GM12874 (cell line): ENCODE data around the gene MICB.

Source experiments
- TF ChIP-seq, protein P1 (sequence below): IDR thresholded peaks from 2 replicates; pipeline ENCODE4 v1.5.1; 2011; ENCODE audit warnings: low read depth, mild to moderate bottlenecking, control low read depth, low read length, moderate library complexity; ENCODE audit not compliant: insufficient read depth

Gene MICB

DNA sequence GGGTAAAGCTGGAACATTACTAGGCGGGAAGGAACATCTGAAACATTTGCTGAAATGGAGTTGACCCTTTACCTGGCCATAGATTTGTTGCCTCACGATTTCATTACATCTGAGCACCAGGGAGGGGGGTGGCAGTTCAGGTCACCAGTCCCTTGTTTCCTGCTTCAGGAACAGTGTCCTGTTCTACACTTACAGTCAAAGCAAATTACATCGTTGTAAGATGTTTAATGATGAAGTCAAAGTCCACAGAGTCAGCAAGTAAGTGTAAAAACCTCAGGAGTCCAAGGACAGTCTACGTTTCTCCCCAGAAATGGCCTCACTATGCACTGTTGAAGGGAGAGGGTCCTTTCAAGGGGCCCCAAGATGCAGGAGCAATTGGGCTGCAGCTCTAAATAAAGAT is 8.9 kb upstream of the MICB start:
- TF ChIP-seq, protein P1, sequence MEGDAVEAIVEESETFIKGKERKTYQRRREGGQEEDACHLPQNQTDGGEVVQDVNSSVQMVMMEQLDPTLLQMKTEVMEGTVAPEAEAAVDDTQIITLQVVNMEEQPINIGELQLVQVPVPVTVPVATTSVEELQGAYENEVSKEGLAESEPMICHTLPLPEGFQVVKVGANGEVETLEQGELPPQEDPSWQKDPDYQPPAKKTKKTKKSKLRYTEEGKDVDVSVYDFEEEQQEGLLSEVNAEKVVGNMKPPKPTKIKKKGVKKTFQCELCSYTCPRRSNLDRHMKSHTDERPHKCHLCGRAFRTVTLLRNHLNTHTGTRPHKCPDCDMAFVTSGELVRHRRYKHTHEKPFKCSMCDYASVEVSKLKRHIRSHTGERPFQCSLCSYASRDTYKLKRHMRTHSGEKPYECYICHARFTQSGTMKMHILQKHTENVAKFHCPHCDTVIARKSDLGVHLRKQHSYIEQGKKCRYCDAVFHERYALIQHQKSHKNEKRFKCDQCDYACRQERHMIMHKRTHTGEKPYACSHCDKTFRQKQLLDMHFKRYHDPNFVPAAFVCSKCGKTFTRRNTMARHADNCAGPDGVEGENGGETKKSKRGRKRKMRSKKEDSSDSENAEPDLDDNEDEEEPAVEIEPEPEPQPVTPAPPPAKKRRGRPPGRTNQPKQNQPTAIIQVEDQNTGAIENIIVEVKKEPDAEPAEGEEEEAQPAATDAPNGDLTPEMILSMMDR = no peak

DNA sequence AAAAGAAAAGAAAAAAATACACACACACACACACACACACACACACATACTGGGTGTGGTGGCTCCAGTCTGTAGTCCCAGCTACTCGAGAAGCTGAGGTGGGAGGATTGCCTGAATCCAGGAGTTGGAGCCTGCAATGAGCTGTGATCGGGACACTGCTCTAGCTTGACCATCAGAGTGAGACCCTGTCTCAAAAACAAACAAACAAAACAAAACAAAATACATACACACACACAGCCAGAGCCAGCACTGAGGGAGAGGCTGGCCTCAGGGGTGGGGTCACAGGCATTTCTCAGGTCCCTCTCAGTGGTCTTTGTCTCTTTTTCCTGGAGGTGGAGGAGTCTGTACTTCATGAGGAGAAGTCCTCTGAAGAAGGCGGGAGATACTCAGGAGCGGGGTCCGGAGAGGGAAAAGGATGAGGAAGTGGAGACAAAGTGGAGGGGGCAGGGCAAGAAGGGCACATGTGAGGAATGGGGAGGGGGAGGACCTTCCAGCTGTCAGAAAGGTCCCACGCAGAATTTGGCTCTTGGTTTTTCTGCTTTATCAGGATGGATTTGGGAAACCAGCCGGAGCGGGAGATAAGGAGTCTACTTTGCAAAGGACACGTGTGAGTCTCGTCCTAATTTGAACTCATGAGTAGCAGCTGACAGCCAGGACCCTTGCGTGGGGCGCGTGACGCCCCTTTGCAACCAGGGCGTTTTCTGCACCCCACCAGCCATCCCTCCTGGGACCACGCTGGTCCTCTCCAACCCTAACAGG is 7.7 kb upstream of the MICB start:
- TF ChIP-seq, protein P1 = no peak

DNA sequence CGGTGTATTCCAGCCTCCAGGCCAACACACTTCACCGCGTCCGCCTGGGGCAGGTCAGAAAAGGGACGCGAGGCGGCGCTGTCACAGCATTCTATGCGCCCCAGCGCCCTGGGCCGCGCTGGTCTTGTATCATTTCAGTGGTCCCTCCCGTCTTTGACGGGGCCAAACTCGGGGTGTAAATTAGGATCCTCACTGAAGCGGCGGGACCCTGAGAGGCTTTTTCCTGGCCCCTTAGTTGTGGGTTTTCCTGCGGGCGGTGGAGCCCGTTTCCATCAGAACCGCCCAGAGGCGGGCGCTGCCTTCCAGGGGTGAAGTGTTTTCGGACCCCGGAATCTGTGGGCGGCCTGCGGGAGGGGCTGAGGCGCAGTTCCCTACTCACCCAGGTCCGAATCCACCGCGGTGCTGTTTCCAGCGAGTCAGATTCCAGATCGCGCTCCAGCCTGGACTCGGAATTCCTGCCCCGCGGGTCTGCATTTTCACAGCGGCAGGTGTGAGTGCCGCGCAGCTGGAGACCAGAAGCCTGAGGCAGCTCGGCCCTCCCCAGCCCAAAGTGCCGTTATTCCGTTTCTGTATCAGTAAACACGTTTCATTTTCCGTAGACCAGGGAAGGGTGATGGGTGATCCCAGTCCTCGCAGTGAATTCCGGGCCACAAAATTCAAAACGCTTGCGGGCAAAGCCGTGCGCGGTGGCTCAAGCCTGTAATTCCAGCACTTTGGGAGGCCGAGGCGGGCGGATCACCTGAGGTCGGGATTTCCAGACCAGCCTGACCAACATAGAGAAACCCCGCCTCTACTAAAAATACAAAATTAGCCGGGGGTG is 3.9 kb upstream of the MICB start:
- TF ChIP-seq, protein P1 = peak; percentile 93

DNA sequence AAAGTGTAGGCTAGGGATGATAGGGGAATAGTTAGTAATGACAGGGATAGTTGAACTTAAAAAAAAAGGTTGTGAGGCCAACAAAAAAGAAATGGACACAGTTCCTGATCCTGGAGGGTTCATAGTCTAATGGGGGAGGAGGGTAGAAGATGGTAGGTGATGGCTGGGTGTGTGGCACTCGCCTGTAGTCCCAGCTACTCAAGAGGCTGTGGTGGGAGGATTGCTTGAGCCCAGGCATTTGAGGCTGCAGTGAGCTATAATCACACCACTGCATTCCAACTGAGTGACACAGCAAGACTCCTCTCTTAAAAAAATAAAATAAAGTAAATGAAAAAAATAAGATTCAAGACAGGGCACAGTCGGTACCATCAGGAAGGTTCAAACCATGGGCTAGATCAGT is 2.4 kb upstream of the MICB start:
- TF ChIP-seq, protein P1 = no peak

DNA sequence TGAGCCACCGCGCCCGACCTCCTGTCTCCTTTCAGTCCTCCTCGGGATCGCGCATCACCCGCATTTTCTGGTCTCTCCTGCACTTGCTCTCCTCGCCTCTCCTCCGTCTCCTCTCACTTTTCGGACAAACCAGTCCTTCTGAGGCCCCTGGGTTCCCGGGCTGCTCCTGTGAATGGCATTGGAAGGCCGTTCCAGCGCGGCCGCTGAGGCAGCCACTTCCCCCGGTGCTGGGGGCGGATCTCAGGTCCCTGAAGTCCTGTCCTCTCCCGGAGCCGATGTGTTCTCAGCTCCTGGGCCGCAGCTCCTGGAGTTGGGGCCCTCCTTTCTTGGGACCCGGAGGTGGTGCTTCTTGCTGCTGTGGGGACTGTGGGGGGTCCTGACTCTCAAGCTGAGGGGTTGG is 803 bp downstream of the MICB start:
- TF ChIP-seq, protein P1 = no peak

DNA sequence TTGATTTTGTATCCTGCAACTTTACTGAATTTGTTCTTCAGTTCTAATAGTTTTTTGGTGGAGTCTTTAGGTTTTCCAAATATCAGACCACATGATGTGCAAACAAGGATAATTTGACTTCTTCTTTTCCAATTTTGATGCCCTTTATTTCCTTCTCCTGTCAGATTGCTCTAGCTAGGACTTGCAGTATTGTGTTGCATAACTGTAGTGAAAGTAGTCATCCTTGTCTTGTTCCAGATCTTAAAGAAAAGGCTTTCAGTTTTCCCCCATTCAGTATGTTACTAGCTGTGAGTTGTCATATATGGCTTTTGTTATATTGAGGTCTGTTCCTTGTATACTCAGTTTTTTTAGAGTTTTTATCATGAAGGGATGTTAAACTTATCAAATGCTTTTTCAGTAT is 4.6 kb downstream of the MICB start:
- TF ChIP-seq, protein P1 = no peak

DNA sequence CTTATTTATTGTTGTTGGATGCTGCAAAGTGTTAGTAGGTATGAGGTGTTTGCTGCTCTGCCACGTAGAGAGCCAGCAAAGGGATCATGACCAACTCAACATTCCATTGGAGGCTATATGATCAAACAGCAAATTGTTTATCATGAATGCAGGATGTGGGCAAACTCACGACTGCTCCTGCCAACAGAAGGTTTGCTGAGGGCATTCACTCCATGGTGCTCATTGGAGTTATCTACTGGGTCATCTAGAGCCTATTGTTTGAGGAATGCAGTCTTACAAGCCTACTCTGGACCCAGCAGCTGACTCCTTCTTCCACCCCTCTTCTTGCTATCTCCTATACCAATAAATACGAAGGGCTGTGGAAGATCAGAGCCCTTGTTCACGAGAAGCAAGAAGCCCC is 12.1 kb downstream of the MICB start:
- TF ChIP-seq, protein P1 = no peak
